Activated CD4-positive, CD25-positive, alpha-beta regulatory T cell treated with anti-CD3 and anti-CD28 coated beads, Interleukin-2, amount 50 U/mL, for 16 hours (primary cell): Measurements from ENCODE around the gene DCST2.
A peak's percentile ranks its signal among the peaks of the same experiment; 100 is the strongest.

Experiments
- DNase-seq: peaks from one replicate; pipeline ENCODE4 v3.0.0-alpha.2; 2020; ENCODE audit warnings: low read depth, low spot score

Gene DCST2

DNA sequence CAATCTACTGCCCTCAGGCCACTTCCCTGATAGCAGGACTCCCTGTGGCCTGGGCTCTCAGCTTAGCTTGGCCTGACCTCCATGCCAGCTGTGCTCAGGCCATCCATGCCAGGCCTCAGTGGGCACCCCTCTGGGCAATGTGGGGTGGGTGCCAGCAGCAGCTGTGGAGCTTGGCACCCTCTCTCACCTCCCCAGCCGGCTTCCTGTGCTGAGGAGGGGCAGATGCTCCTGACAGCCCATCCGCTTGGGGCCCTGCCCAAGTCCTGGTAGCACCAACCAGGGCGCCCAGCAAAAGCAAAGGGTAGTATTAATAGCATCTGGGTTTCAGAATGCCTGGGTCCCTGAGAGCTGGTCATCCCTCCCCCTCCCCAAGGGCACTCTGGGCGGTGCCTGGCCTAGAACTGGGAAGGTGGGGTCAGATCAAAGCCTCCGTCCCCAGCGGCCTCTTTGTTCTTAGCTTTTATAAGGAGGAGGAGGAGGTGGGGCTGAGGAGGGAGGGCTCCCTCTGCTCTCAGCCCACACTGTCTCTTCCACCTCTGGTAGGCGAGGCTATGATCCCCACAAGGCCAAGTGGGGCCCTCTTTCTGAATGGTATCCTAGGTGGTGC is 36.1 kb upstream of the DCST2 start:
- DNase-seq: no peak

DNA sequence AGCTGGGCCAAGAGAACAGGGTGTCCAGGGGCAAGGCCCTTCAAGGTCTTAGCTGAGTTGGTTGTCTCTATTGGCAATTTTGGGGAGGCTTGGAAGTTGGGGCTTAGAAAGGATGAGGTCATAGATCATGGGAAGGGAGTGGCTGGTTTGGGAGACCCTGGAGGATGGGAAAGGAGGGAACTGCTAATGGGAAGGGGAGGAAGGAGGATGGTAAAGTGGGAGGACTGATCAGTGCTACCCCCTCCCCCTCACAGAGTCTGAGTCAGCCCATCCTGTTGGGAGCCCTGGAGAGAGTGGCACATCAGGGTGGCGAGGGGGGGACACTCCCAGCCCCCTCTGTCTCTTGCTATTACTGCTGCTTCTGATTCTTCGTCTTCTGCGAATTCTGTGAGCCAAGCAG is 35.0 kb upstream of the DCST2 start:
- no peak for DNase-seq

GRCh38 chr1:155066777-155067176 is 33.2 kb upstream of the DCST2 start:
- no peak for DNase-seq

DNA sequence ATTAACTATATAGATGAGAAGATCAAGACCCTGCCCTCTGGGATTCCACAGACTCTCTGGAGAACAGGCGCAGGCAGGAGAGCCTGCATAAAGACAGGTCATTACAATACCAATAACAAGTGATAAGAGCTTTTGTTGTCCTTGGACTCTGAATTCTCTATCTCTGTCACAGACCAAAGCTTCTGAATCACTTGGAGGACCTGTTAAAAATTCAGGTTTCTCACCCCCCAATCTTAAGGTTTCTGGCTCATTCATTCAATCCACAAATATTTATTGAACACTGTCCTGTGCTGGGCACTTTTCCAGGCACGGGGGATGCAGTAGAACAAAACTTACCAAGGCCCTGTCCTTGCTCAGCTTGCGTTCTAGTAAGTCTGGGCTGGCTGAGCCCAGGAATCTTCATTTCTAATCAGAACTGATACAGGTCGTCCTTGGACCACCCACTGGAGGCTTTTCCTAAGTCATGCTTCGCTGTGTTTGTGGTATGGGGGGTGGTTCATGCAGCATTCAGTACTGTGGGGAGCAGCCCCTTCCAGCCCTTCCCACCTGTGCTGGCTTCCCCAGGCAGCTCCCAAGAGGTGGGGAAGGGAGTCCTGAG is 31.4 kb upstream of the DCST2 start:
- no peak for DNase-seq

- no peak for DNase-seq
Measured at GRCh38 chr1:155064111-155064831, 30.7 kb upstream of the DCST2 start.

DNA sequence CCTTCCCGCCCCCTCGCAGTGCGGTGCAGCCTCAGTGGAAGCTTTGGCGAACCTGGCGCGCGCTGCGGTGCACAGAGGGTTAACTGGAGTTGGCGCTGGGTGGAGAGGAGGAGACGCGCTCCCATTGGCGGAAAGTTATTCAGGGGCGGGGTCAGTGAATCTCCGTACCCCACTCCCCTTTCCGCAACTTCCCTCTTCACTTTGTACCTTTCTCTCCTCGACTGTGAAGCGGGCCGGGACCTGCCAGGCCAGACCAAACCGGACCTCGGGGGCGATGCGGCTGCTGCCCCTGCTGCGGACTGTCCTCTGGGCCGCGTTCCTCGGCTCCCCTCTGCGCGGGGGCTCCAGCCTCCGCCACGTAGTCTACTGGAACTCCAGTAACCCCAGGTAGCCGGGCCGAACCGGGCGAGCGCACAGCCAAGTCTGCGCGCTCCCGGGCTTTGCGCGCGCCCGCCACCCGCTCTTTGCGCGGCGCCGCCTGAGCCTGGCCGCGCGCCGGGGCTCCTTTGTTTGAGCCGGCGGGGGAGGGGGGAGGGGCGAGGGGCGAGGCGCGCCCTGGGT is 30.0 kb upstream of the DCST2 start, which contains the start of gene EFNA4:
TSS of gene EFNA4 (plus strand) at position 191 of the 561 bp plus-strand sequence. CDS start at position 275, 84 bp downstream.
- peak; percentile 69 for DNase-seq

- DNase-seq: peak; percentile 45
Measured at GRCh38 chr1:155062702-155063411, 29.3 kb upstream of the DCST2 start.

DNA sequence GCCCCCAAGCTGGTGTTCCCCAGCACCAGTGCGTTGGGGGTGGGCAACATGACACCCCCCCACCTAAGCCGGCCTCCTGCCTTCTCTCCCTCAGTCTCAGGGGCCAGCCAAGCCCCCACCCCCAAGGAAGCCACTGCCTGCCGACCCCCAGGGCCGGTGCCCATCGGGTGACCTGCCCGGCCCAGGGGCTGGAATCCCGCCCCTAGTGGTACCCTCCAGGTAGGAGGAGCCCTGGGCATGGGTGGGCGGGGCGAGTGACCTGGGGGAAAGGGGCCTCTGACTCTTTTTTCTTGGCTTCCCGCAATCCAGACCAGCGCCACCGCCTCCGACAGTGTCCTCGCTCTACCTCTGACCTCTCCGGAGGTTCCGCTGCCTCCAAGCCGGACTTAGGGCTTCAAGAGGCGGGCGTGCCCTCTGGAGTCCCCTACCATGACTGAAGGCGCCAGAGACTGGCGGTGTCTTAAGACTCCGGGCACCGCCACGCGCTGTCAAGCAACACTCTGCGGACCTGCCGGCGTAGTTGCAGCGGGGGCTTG is 28.6 kb upstream of the DCST2 start:
- DNase-seq: no peak

- DNase-seq: peak; percentile 84
Measured at GRCh38 chr1:155061381-155062150, 28.0 kb upstream of the DCST2 start.

DNA sequence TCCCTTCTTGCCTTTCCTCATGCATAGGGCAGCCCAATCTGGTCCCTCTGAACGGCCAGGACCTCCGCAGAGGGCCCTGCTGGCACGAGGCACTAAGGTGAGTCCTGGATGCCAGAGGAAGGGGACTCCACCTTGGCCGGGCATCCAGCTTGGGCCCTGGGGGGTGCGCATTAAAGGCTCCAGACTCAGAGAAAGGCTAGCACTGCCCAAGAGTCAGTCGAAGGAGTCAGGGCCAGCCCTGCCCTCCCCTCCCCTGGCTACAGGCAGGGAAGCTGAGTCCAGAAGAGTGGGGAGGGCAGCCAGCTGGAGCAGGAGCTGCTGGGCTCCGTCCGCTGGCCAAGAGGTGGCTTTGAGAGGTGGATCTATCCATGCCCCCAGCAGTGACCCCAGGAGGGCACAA is 27.2 kb upstream of the DCST2 start:
- DNase-seq: no peak

- DNase-seq: no peak
Measured at GRCh38 chr1:155057788-155058211, 24.2 kb upstream of the DCST2 start.

DNA sequence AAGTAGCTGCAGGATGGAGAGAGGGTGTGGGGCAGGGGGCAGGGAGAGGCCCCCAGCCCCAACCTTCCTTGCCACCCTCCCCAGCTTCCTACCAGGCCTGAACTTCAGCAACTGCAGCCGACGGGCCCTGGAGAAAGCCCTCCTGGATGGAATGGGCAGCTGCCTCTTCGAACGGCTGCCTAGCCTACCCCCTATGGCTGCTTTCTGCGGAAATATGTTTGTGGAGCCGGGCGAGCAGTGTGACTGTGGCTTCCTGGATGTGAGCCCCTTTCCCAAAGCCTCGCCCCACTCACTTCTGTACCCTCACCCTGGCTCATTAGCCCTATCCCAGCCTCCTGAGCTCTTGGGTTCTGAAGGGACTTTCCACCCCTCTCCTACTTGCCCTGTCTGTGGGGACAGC is 23.5 kb upstream of the DCST2 start:
- DNase-seq: no peak

- no peak for DNase-seq
Measured at GRCh38 chr1:155053531-155054105, 20.0 kb upstream of the DCST2 start.

- no peak for DNase-seq
Measured at GRCh38 chr1:155052439-155053395, 19.1 kb upstream of the DCST2 start.

GRCh38 chr1:155051777-155052398 is 18.3 kb upstream of the DCST2 start:
- DNase-seq: no peak

GRCh38 chr1:155051342-155051776 is 17.8 kb upstream of the DCST2 start:
- no peak for DNase-seq

DNA sequence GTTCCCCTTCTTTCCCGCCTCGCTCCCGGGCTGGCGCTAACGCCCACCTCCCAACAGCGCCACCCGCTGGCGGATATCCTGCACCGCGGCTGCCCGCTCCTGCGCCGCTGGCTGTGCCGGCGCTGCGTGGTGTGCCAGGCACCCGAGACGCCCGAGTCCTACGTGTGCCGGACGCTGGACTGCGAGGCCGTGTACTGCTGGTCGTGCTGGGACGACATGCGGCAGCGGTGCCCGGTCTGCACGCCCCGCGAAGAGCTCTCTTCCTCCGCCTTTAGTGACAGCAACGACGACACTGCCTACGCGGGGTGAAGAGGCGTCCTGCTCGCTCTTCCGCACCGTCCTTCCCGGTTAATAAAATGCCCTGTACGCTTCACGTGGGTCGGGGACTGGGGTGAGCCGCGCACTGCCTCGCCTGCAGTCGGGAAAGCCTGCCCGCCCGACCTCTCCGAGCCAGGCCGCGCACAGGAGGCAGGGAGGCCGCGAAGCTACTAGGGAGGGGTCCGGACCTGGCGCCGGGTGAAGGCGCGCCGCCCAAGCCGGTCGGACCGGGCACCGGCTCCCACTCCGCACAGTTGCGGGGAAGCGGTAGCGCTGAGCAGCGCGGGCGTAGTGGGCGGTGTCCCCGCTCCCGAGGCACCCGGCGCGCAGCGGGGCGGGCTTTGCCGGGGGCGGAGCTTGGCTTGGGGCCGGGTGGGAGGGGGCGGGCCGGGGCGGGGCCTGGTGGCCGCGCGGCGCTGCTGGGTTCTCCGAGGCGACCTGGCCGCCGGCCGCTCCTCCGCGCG is 17.2 kb upstream of the DCST2 start, which contains the start of gene ADAM15:
TSS of gene ADAM15 (plus strand) at position 757 of the 782 bp plus-strand sequence. CDS start 71 bp downstream, outside the sequence.
- peak; percentile 52 for DNase-seq
